Natural killer cell (primary cell): ENCODE results near the gene RGPD3. TPM values are rescaled to one million over a fixed set of nuclear protein-coding genes. Genes with fewer than 3 reads are reported as not detected.

ENCODE experiments used
- ATAC-seq, 3 donors: fragments of 150-1000 bp in 2 of 3; fragments of 200-7000 bp in 1 of 3; cut with Tn5 transposase; 1 replicate in 1 of 3; 2 replicates in 2 of 3; pipeline ENCODE4 v1.10.0; 2021; ENCODE audit warnings: mild to moderate bottlenecking in 2 of 3, moderate library complexity in 2 of 3
- DNase-seq, 2 donors: peaks; one replicate each; pipeline versions ENCODE4 v3.0.0 to v3.0.0-alpha.2; 2013 to 2021; ENCODE audit warnings: mixed read lengths in 1 of 2
- H3K27ac ChIP-seq: one replicate; pipeline ENCODE4 v1.5.1; 2013; ENCODE audit warnings: mild to moderate bottlenecking, low read length
- H3K27me3 ChIP-seq: one replicate; pipeline ENCODE4 v1.6.1; 2013; ENCODE audit warnings: low read length; ENCODE audit not compliant: control insufficient read depth, insufficient read depth
- H3K36me3 ChIP-seq: one replicate; pipeline ENCODE4 v1.6.1; 2013; ENCODE audit warnings: low read length; ENCODE audit not compliant: control insufficient read depth, insufficient read depth
- H3K4me1 ChIP-seq: one replicate; pipeline ENCODE4 v1.6.1; 2013; ENCODE audit warnings: low read length; ENCODE audit not compliant: control insufficient read depth, insufficient read depth
- H3K4me3 ChIP-seq: one replicate; pipeline ENCODE4 v1.5.1; 2013; ENCODE audit warnings: low read length
- H3K9me3 ChIP-seq: one replicate; pipeline ENCODE4 v1.6.1; 2013; ENCODE audit warnings: low read length; ENCODE audit not compliant: control insufficient read depth, insufficient read depth
- H3K27ac Mint-ChIP-seq, 2 donors: one replicate each; pipeline ENCODE4 v1.8.0; 2022; ENCODE audit warnings: mild to moderate bottlenecking in 2 of 2, mixed read lengths in 2 of 2, moderate library complexity in 1 of 2
- H3K27me3 Mint-ChIP-seq, 2 donors: one replicate each; pipeline ENCODE4 v1.8.0; 2022; ENCODE audit warnings: low read depth in 2 of 2, mixed read lengths in 2 of 2
- H3K36me3 Mint-ChIP-seq: one replicate; pipeline ENCODE4 v1.8.0; 2022; ENCODE audit warnings: mixed read lengths
- H3K4me1 Mint-ChIP-seq, 2 donors: one replicate each; pipeline ENCODE4 v1.8.0; 2022; ENCODE audit warnings: mixed read lengths in 2 of 2
- H3K4me3 Mint-ChIP-seq: one replicate; pipeline ENCODE4 v1.8.0; 2022; ENCODE audit warnings: mild to moderate bottlenecking, moderate library complexity, mixed read lengths
- H3K9me3 Mint-ChIP-seq, 2 donors: one replicate each; pipeline ENCODE4 v1.8.0; 2022; ENCODE audit warnings: mixed read lengths in 2 of 2
- CTCF ChIP-seq: fragments of 200-600 bp; IDR thresholded peaks from one replicate; pipeline ENCODE4 v1.8.0; 2022; ENCODE audit warnings: antibody characterized with exemption
- WGBS: methylation state at CpG from one replicate; pipeline ENCODE4 v1.1.7; 2013; ENCODE audit warnings: missing lambda C conversion rate; ENCODE audit not compliant: insufficient coverage; 5-methylcytosine and 5-hydroxymethylcytosine counted together
- intact Hi-C: fragments of 100-400 bp; cut with micrococcal nuclease; formaldehyde crosslinking; loops from one replicate; pipeline ENCODE4 v1.14.2; 2022
- total RNA-seq, 4 donors: library from RNA; stranded (reverse); fragments of 120-200 nt in 1 of 4; gene quantifications; one replicate each; pipeline versions ENCODE4 v1.2.3 to v1.2.4, GENCODE V29; 2013 to 2022

The RGPD3 gene
- total RNA-seq, 3 donors from 2014 or later (not counting 1 experiment from before 2014, with no cell fraction given), result 0.32 to 0.73 TPM; not detected in 1

- ATAC-seq (no peak), DNase-seq (no peak)
- no peak for TF ChIP-seq CTCF
- Mint-ChIP-seq H3K9me3 (no peaks in the 10 kb centered on the region), H3K4me1 (no peaks in the 10 kb centered on the region), H3K4me3 (no peak overlapping the region), H3K27ac (no peak overlapping the region), H3K27me3 (peaks cover 0 to 12% of the 10 kb centered on the region in 2 donors), H3K36me3 (no peaks in the 10 kb centered on the region)
- intact Hi-C loops, result no loop called here
- Histone ChIP-seq H3K27ac (no peak overlapping the region), H3K4me1 (no peaks in the 10 kb centered on the region), H3K36me3 (no peaks in the 10 kb centered on the region), H3K27me3 (no peaks in the 10 kb centered on the region), H3K4me3 (no peak overlapping the region), H3K9me3 (no peaks in the 10 kb centered on the region)
- WGBS, result 85% methylated on average over 10 of the region's 12 CpGs
Measured at GRCh38 chr2:106366204-106366885, 101.9 kb downstream of the RGPD3 start.

- ATAC-seq, result no peak
- 78% methylated on average over 2 of the region's 2 CpGs for WGBS
Measured at GRCh38 chr2:106363791-106364190, 104.4 kb downstream of the RGPD3 start.

GRCh38 chr2:106362789-106363188, 105.4 kb downstream of the RGPD3 start:
- TF ChIP-seq CTCF, result no peak
- Mint-ChIP-seq H3K4me3 (no peak overlapping the region), H3K4me1 (no peaks in the 10 kb centered on the region), H3K27ac (no peak overlapping the region), H3K9me3 (no peaks in the 10 kb centered on the region), H3K27me3 (peaks cover 0 to 16% of the 10 kb centered on the region in 2 donors), H3K36me3 (no peaks in the 10 kb centered on the region)
- Histone ChIP-seq H3K4me1 (no peaks in the 10 kb centered on the region), H3K27me3 (no peaks in the 10 kb centered on the region), H3K27ac (no peak overlapping the region), H3K9me3 (no peaks in the 10 kb centered on the region), H3K36me3 (no peaks in the 10 kb centered on the region), H3K4me3 (no peak overlapping the region)
- WGBS, result 0% methylated on average over 1 of the region's 1 CpG
- no peak for ATAC-seq
- intact Hi-C loops, result no loop called here
- DNase-seq, result no peak

More at GRCh38 chr2:106363791-106364190, 104.4 kb downstream of the RGPD3 start:
- H3K4me1 Mint-ChIP-seq, result no peaks in the 10 kb centered on the region
- Histone ChIP-seq H3K9me3 (no peaks in the 10 kb centered on the region), H3K27me3 (no peaks in the 10 kb centered on the region), H3K4me3 (no peak overlapping the region), H3K36me3 (no peaks in the 10 kb centered on the region), H3K4me1 (no peaks in the 10 kb centered on the region), H3K27ac (no peak overlapping the region)
- TF ChIP-seq CTCF, result no peak
- intact Hi-C loops, result no loop called here
- no peak for DNase-seq
- no peaks in the 10 kb centered on the region for H3K9me3 Mint-ChIP-seq
- H3K27ac Mint-ChIP-seq, result no peak overlapping the region
- H3K4me3 Mint-ChIP-seq, result no peak overlapping the region
- H3K27me3 Mint-ChIP-seq, result peaks cover 0 to 12% of the 10 kb centered on the region in 2 donors
- no peaks in the 10 kb centered on the region for H3K36me3 Mint-ChIP-seq

GRCh38 chr2:106359512-106359911, 108.7 kb downstream of the RGPD3 start:
- H3K9me3 Mint-ChIP-seq, result no peaks in the 10 kb centered on the region
- intact Hi-C loops, result no loop called here
- no peak for TF ChIP-seq CTCF

More at GRCh38 chr2:106359512-106359911, 108.7 kb downstream of the RGPD3 start:
- Histone ChIP-seq H3K27me3 (no peaks in the 10 kb centered on the region), H3K27ac (no peak overlapping the region), H3K36me3 (no peaks in the 10 kb centered on the region), H3K9me3 (no peaks in the 10 kb centered on the region), H3K4me3 (no peak overlapping the region), H3K4me1 (no peaks in the 10 kb centered on the region)
- no peak for DNase-seq
- 94% methylated on average over 7 of the region's 7 CpGs for WGBS
- peaks cover under 1 to 14% of the 10 kb centered on the region in 2 donors for H3K27me3 Mint-ChIP-seq
- H3K36me3 Mint-ChIP-seq, result no peaks in the 10 kb centered on the region
- ATAC-seq, result peak in 1 of 3 donors; percentile 37
- no peak overlapping the region for H3K4me3 Mint-ChIP-seq
- no peak overlapping the region for H3K27ac Mint-ChIP-seq
- H3K4me1 Mint-ChIP-seq, result no peaks in the 10 kb centered on the region
